M059J (cell line): ENCODE measurements around the gene ABCB11. TPM values are rescaled to one million over a fixed set of nuclear protein-coding genes. Genes with fewer than 3 reads are reported as not detected.

Experiments
- DNase-seq: peaks from one replicate; pipeline ENCODE4 v3.0.0-alpha.2; 2012; ENCODE audit warnings: low read depth
- total RNA-seq: library from RNA; depleted of rRNA; stranded (reverse); fragments of >200 nt; shearing (Covaris generic); gene quantifications from 2 replicates; pipeline ENCODE4 v1.2.3, GENCODE V29; 2014

Gene ABCB11
- total RNA-seq, 1 experiment from 2014 or later = 0.02 TPM

- no peak for DNase-seq
These were observed 21.1 kb downstream of the ABCB11 start for GRCh38 chr2:169009865-169010579.

GRCh38 chr2:169007941-169008340 lies 23.2 kb downstream of the ABCB11 start:
- DNase-seq = no peak

- no peak for DNase-seq
These were observed 23.8 kb downstream of the ABCB11 start for GRCh38 chr2:169007356-169007755.

GRCh38 chr2:169006665-169007064 lies 24.5 kb downstream of the ABCB11 start:
- no peak for DNase-seq

- no peak for DNase-seq
These were observed 25.1 kb downstream of the ABCB11 start for GRCh38 chr2:169005994-169006393.

- DNase-seq = no peak
These were observed 26.0 kb downstream of the ABCB11 start for GRCh38 chr2:169005080-169005598.

GRCh38 chr2:169002161-169002738 lies 28.9 kb downstream of the ABCB11 start:
- DNase-seq = no peak

GRCh38 chr2:169001116-169001815 lies 29.9 kb downstream of the ABCB11 start:
- DNase-seq = peak; percentile 64

GRCh38 chr2:168999668-169000213 lies 31.4 kb downstream of the ABCB11 start:
- DNase-seq = peak; percentile 40

GRCh38 chr2:168998609-168999211 lies 32.4 kb downstream of the ABCB11 start:
- DNase-seq = peak; percentile 19

GRCh38 chr2:168997794-168998193 lies 33.3 kb downstream of the ABCB11 start:
- peak; percentile 67 for DNase-seq

GRCh38 chr2:168997118-168997521 lies 34.0 kb downstream of the ABCB11 start:
- peak; percentile 46 for DNase-seq

GRCh38 chr2:168995744-168996143 lies 35.4 kb downstream of the ABCB11 start:
- no peak for DNase-seq

- DNase-seq = no peak
These were observed 37.6 kb downstream of the ABCB11 start for GRCh38 chr2:168993538-168993937.

GRCh38 chr2:168992591-168993349 lies 38.4 kb downstream of the ABCB11 start:
- peak; percentile 25 for DNase-seq

GRCh38 chr2:168992026-168992425 lies 39.1 kb downstream of the ABCB11 start:
- peak; percentile 31 for DNase-seq

GRCh38 chr2:168988755-168989154 lies 42.4 kb downstream of the ABCB11 start:
- no peak for DNase-seq

- DNase-seq = no peak
These were observed 44.7 kb downstream of the ABCB11 start for GRCh38 chr2:168986398-168986943.

GRCh38 chr2:168981651-168982050 lies 49.5 kb downstream of the ABCB11 start:
- no peak for DNase-seq

GRCh38 chr2:168978461-168978861 lies 52.7 kb downstream of the ABCB11 start:
- DNase-seq = peak; percentile 51

GRCh38 chr2:168977608-168978007 lies 53.5 kb downstream of the ABCB11 start:
- DNase-seq = no peak
